Measurements from ENCODE around the gene NXPE3.

DNA sequence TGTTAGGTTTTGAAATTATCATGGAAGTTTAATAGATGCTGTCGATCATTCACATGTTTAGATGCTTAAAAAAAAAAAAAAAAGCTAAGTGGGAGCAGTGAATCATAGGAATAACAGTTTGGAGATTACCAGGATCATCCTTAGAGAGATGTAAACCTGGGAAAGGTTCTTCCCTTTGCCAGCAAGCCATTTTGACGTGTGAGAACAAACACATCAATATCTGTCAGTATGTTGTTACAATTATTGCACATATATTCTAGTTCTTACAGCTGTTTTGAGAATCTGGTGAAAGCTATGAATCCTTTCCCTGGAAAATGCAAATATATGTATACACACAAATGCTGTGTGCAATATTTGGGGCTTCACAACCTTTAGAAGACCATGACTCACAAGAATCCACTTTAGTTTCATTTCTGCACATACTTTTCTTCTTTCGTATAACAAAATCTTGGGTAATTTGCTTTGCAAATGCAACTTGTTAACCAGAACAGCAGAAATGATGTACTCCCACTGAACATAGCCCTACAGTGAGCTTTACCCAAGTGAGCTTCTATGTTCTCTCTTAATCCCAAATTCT lies 82.3 kb downstream of the NXPE3 start:
- TF ChIP-seq, protein P1, sequence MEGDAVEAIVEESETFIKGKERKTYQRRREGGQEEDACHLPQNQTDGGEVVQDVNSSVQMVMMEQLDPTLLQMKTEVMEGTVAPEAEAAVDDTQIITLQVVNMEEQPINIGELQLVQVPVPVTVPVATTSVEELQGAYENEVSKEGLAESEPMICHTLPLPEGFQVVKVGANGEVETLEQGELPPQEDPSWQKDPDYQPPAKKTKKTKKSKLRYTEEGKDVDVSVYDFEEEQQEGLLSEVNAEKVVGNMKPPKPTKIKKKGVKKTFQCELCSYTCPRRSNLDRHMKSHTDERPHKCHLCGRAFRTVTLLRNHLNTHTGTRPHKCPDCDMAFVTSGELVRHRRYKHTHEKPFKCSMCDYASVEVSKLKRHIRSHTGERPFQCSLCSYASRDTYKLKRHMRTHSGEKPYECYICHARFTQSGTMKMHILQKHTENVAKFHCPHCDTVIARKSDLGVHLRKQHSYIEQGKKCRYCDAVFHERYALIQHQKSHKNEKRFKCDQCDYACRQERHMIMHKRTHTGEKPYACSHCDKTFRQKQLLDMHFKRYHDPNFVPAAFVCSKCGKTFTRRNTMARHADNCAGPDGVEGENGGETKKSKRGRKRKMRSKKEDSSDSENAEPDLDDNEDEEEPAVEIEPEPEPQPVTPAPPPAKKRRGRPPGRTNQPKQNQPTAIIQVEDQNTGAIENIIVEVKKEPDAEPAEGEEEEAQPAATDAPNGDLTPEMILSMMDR (IDR thresholded peaks at IDR 0.05; ENCODE audit: low read length): no peak
- TF ChIP-seq EZH2 (optimal IDR thresholded peaks at IDR 0.05; ENCODE audit: low read depth, low read length) (no peak), EZH2phosphoT487 (IDR thresholded peaks at IDR 0.05; ENCODE audit: low read length) (no peak)
